Measurements from ENCODE around the gene TAF11.

DNA sequence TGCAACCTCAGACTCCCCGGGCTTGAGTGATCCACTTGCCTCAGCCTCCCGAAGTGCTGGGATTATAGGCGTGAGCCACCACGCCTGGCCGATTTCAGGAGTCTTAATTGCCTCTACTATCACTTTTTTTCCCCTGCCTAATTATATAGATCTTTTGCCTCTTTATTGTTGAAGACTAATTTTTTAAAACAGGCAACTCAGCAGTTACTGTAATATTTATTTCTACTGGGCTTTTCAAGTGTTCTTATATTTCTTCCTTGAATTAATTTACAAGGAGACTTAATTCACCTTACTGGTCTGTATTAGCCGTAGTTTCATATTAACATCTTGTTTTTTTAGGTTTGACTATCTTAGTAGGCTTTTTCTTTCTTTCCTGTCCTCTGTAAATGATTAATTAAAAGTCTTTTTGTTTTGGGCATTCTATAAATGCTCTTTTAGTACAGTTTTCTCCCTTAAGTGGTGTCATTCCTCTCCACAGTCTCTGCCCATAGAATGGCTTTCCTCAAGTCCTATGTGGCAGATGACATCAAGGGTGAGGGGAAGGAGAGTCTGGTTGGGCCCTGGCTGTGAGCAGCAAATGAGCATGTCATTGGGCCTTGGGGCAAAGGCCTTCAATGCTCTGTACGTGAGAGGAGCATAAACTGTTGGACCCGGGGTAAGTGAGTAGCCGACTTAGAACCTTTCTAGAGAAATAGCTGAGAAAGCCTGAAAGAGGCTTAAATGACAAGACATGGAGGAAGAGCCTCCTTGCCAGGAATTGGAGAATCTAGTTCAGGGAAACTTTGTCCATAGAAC, 37.2 kb upstream of the TAF11 start:
- TF ChIP-seq POLR2AphosphoS5 (IDR thresholded peaks at IDR 0.05; ENCODE audit: low read depth, low read length), result no peak
- TF ChIP-seq REST (IDR thresholded peaks at IDR 0.05; ENCODE audit: insufficient read depth in 1 of 2, low read depth in 2 of 2, low read length in 2 of 2), result no peak
- TF ChIP-seq SIN3A (IDR thresholded peaks at IDR 0.05; ENCODE audit: borderline replicate concordance, insufficient read depth, low read length), result no peak
- no peak for TF ChIP-seq TAF1 (IDR thresholded peaks at IDR 0.05; ENCODE audit: borderline replicate concordance, insufficient read depth, low read length)
